Neural cell (in vitro differentiated cells): Measurements from ENCODE around the gene GGT6.

Experiments used
- EP300 ChIP-seq: fragments of 450-650 bp; conservative IDR thresholded peaks from 2 replicates; pipeline ENCODE4 v1.6.1; 2014; ENCODE audit warnings: antibody characterized with exemption, mild to moderate bottlenecking, moderate library complexity; ENCODE audit not compliant: poor library complexity, severe bottlenecking
- POLR2AphosphoS5 ChIP-seq: IDR thresholded peaks from 2 replicates; pipeline ENCODE4 v1.6.1; 2012
- RAD21 ChIP-seq: fragments of 450-650 bp; conservative IDR thresholded peaks from 2 replicates; pipeline ENCODE4 v1.6.1; 2014; ENCODE audit warnings: antibody characterized with exemption, mild to moderate bottlenecking, moderate library complexity
- SMC3 ChIP-seq: fragments of 450-650 bp; conservative IDR thresholded peaks from 2 replicates; pipeline ENCODE4 v1.6.1; 2014; ENCODE audit warnings: antibody characterized with exemption, mild to moderate bottlenecking, moderate library complexity; ENCODE audit not compliant: poor library complexity
- TAF1 ChIP-seq: IDR thresholded peaks from 2 replicates; pipeline ENCODE4 v1.6.1; 2012; ENCODE audit warnings: low read depth
- TF ChIP-seq, protein P1 (sequence below): fragments of 450-650 bp; IDR thresholded peaks from 2 replicates; pipeline ENCODE4 v1.5.1; 2014; ENCODE audit warnings: antibody characterized with exemption, mild to moderate bottlenecking, moderate library complexity; ENCODE audit not compliant: poor library complexity, severe bottlenecking

DNA sequence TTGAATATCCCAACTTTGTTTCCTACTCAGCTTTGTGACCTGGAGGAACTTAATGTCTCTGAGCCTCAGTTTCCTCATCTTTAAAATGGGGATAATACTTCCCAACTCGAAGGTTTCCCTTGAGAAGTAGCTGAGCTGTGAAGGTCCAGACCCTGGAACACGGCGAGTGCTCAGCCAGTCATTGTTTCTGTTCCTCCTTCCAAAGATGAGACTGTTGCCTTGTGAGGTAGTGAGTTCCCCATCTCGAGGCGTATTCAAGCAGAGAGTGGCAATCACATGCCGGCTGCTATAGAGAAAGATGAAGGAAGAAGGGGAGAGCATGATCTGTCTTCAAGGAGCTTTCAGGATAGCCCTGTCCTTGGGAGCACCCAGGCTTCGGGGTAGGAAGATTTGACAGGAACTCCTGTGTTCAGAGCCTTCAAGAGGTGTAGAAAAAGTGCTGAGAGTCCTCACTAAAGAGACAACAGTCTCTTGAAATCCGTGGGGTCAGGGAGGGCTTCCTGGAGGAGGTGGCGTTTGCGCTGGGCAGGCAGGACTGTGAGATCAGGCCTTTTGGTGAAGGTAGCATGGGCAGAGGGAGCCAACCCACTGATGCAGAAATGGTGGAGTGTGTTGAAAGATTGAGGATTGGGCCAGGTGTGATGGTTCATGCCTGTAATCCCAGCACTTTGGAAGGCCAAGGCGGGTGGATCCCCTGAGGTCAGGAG lies 34.5 kb downstream of the GGT6 start:
- TF ChIP-seq EP300 (no peak), RAD21 (no peak), SMC3 (no peak), TAF1 (no peak), POLR2AphosphoS5 (no peak)
- TF ChIP-seq, protein P1, sequence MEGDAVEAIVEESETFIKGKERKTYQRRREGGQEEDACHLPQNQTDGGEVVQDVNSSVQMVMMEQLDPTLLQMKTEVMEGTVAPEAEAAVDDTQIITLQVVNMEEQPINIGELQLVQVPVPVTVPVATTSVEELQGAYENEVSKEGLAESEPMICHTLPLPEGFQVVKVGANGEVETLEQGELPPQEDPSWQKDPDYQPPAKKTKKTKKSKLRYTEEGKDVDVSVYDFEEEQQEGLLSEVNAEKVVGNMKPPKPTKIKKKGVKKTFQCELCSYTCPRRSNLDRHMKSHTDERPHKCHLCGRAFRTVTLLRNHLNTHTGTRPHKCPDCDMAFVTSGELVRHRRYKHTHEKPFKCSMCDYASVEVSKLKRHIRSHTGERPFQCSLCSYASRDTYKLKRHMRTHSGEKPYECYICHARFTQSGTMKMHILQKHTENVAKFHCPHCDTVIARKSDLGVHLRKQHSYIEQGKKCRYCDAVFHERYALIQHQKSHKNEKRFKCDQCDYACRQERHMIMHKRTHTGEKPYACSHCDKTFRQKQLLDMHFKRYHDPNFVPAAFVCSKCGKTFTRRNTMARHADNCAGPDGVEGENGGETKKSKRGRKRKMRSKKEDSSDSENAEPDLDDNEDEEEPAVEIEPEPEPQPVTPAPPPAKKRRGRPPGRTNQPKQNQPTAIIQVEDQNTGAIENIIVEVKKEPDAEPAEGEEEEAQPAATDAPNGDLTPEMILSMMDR = no peak
